GM23338 (cell line): Measurements from ENCODE around the gene TXNDC2. TPM values are rescaled to one million over a fixed set of nuclear protein-coding genes. Genes with fewer than 3 reads are reported as not detected.

Experiments
- ATAC-seq: fragments of 200-7000 bp; cut with Tn5 transposase; 3 replicates; pipeline ENCODE4 v1.9.1; 2020
- DNase-seq: peaks from one replicate; pipeline ENCODE4 v3.0.0-alpha.2; 2015; ENCODE audit warnings: low spot score
- H2AFZ ChIP-seq: fragments of 200-600 bp; sonication (generic); 2 replicates; pipeline ENCODE4 v1.8.0; 2016; ENCODE audit warnings: antibody characterized with exemption, mild to moderate bottlenecking, moderate library complexity
- H3F3A ChIP-seq: fragments of 200-600 bp; sonication (generic); replicated peaks from 2 replicates; pipeline ENCODE4 v1.8.0; 2017; ENCODE audit warnings: antibody characterized with exemption, mixed run types, low read depth
- H3K27ac ChIP-seq: fragments of 200-600 bp; sonication (generic); 2 replicates; pipeline ENCODE4 v1.6.1; 2016; ENCODE audit warnings: low read depth
- H3K27me3 ChIP-seq: fragments of 200-600 bp; sonication (generic); 2 replicates; pipeline ENCODE4 v1.8.0; 2016; ENCODE audit warnings: mild to moderate bottlenecking, mixed run types, moderate library complexity; ENCODE audit not compliant: insufficient read depth
- H3K36me3 ChIP-seq: fragments of 200-600 bp; sonication (generic); 2 replicates; pipeline ENCODE4 v1.8.0; 2016; ENCODE audit warnings: mild to moderate bottlenecking; ENCODE audit not compliant: insufficient read depth
- H3K4me1 ChIP-seq: fragments of 200-600 bp; sonication (generic); 2 replicates; pipeline ENCODE4 v1.8.0; 2016; ENCODE audit warnings: mild to moderate bottlenecking, moderate library complexity; ENCODE audit not compliant: insufficient read depth
- H3K4me2 ChIP-seq: fragments of 200-600 bp; sonication (generic); 2 replicates; pipeline ENCODE4 v1.7.1; 2017; ENCODE audit warnings: mixed run types
- H3K4me3 ChIP-seq: fragments of 200-600 bp; sonication (generic); 2 replicates; pipeline ENCODE4 v1.6.1; 2016; ENCODE audit warnings: mixed run types
- H3K79me2 ChIP-seq: fragments of 200-600 bp; sonication (generic); replicated peaks from 2 replicates; pipeline ENCODE4 v1.8.0; 2017; ENCODE audit warnings: mild to moderate bottlenecking; ENCODE audit not compliant: insufficient read depth
- H3K9me2 ChIP-seq: fragments of 200-600 bp; sonication (generic); 2 replicates; pipeline ENCODE4 v1.8.0; 2017; ENCODE audit not compliant: insufficient read depth
- H4K20me1 ChIP-seq: fragments of 200-600 bp; sonication (generic); replicated peaks from 2 replicates; pipeline ENCODE4 v1.8.0; 2017; ENCODE audit warnings: mild to moderate bottlenecking; ENCODE audit not compliant: insufficient read depth
- H3K27ac Mint-ChIP-seq: 2 replicates; pipeline ENCODE4 v1.8.0; 2020; ENCODE audit warnings: inconsistent platforms, mild to moderate bottlenecking, moderate library complexity, mixed read lengths
- H3K27me3 Mint-ChIP-seq: 3 replicates; pipeline ENCODE4 v1.8.0; 2022; ENCODE audit warnings: low read depth, mild to moderate bottlenecking, moderate library complexity, mixed read lengths, inconsistent platforms; ENCODE audit not compliant: insufficient read depth, poor library complexity
- H3K36me3 Mint-ChIP-seq: 3 replicates; pipeline ENCODE4 v1.8.0; 2021; ENCODE audit warnings: low read depth, mild to moderate bottlenecking, inconsistent platforms, moderate library complexity, mixed read lengths
- H3K4me1 Mint-ChIP-seq: 3 replicates; pipeline ENCODE4 v1.8.0; 2020; ENCODE audit warnings: mild to moderate bottlenecking, inconsistent platforms, mixed read lengths
- H3K4me3 Mint-ChIP-seq: 3 replicates; pipeline ENCODE4 v1.8.0; 2021; ENCODE audit warnings: moderate library complexity, mild to moderate bottlenecking, inconsistent platforms, mixed read lengths
- H3K9me3 Mint-ChIP-seq: 3 replicates; pipeline ENCODE4 v1.8.0; 2020; ENCODE audit warnings: moderate library complexity, mild to moderate bottlenecking, inconsistent platforms, mixed read lengths
- CREB1 ChIP-seq: fragments of 250-450 bp; sonication (Bioruptor Pico); IDR thresholded peaks from 2 replicates; pipeline ENCODE4 v1.5.0; 2020; ENCODE audit warnings: low read depth, mild to moderate bottlenecking, moderate library complexity
- CTCF ChIP-seq, 2 experiments: fragments of 200-600 bp in 1 of 2; sonication (generic) in 1 of 2; conservative IDR thresholded peaks; 2 replicates each; pipeline versions ENCODE4 v1.5.1 to v1.6.1; 2016 to 2017; ENCODE audit warnings: antibody characterized with exemption in 2 of 2, low read depth in 2 of 2, mild to moderate bottlenecking in 2 of 2, moderate library complexity in 1 of 2
- ETS1 ChIP-seq: IDR thresholded peaks from 2 replicates; pipeline ENCODE4 v1.6.1; 2016; ENCODE audit warnings: antibody characterized with exemption
- EZH2 ChIP-seq: fragments of 200-600 bp; sonication (generic); IDR thresholded peaks from one replicate; pipeline ENCODE4 v1.8.0; 2017; ENCODE audit warnings: antibody characterized with exemption, mild to moderate bottlenecking, low read depth; ENCODE audit not compliant: unreplicated experiment
- EZH2phosphoT487 ChIP-seq: fragments of 200-600 bp; sonication (generic); IDR thresholded peaks from one replicate; pipeline ENCODE4 v1.8.1; 2018; ENCODE audit warnings: antibody characterized with exemption; ENCODE audit not compliant: unreplicated experiment
- JUNB ChIP-seq: IDR thresholded peaks from one replicate; pipeline ENCODE4 v1.6.1; 2016; ENCODE audit warnings: antibody characterized with exemption; ENCODE audit not compliant: unreplicated experiment
- NANOG ChIP-seq: IDR thresholded peaks from 2 replicates; pipeline ENCODE4 v1.6.1; 2016; ENCODE audit warnings: antibody characterized with exemption, borderline replicate concordance
- POLR2AphosphoS5 ChIP-seq: IDR thresholded peaks from 2 replicates; pipeline ENCODE4 v1.6.1; 2016; ENCODE audit warnings: antibody characterized with exemption, low read depth
- REST ChIP-seq: IDR thresholded peaks from one replicate; pipeline ENCODE4 v1.6.1; 2018; ENCODE audit warnings: antibody characterized with exemption; ENCODE audit not compliant: unreplicated experiment
- STAT1 ChIP-seq: IDR thresholded peaks from one replicate; pipeline ENCODE4 v1.6.1; 2016; ENCODE audit warnings: antibody characterized with exemption; ENCODE audit not compliant: unreplicated experiment
- ZNF114 ChIP-seq: fragments of 250-450 bp; sonication (Bioruptor Pico); IDR thresholded peaks from 2 replicates; pipeline ENCODE4 v1.5.0; 2020; ENCODE audit warnings: mild to moderate bottlenecking, moderate library complexity
- ZNF331 ChIP-seq: fragments of 250-450 bp; sonication (Bioruptor Pico); IDR thresholded peaks from 2 replicates; pipeline ENCODE4 v1.5.0; 2020; ENCODE audit warnings: low read depth, mild to moderate bottlenecking, moderate library complexity
- ZNF462 ChIP-seq: fragments of 250-450 bp; sonication (Bioruptor Pico); IDR thresholded peaks from 2 replicates; pipeline ENCODE4 v1.5.0; 2020; ENCODE audit warnings: mild to moderate bottlenecking, moderate library complexity
- polyA plus RNA-seq: library from polyadenylated mRNA; unstranded; fragments of >200 nt; fragmentation: Nextera tagmentation; extraction: Ambion mirVana; gene quantifications from 2 replicates; pipeline ENCODE4 v1.2.1, GENCODE V29; 2016
- total RNA-seq: library from RNA; depleted of rRNA; stranded (reverse); fragments of >200 nt; shearing (Covaris generic); gene quantifications from 2 replicates; pipeline ENCODE4 v1.2.3, GENCODE V29; 2014

TXNDC2 gene
- total and polyA plus RNA-seq, 2 experiments from 2014 or later: 0.16 TPM; not detected in 1

- H3K36me3 Mint-ChIP-seq: peaks cover 3% of the 10 kb centered on the region; the same call in 2 of the 3 replicates
Observed at GRCh38 chr18:9852266-9853081, 33.3 kb upstream of the TXNDC2 start.

More at GRCh38 chr18:9852266-9853081, 33.3 kb upstream of the TXNDC2 start:
- Mint-ChIP-seq H3K4me3 (no peak overlapping the region), H3K27me3 (peaks cover 5% of the 10 kb centered on the region), H3K9me3 (peaks cover 8% of the 10 kb centered on the region; the same call in 2 of the 3 replicates), H3K27ac (no peak overlapping the region), H3K4me1 (peaks cover 10% of the 10 kb centered on the region)
- no peak overlapping the region for H3K27ac ChIP-seq
- H3K4me2 ChIP-seq: no peak overlapping the region
- H3K36me3 ChIP-seq: no peaks in the 10 kb centered on the region; the same call in 1 of the 2 replicates
- TF ChIP-seq STAT1 (no peak), ZNF114 (no peak), JUNB (no peak), EZH2 (no peak), ZNF331 (CRISPR knock-in tag) (no peak), CTCF (conservative IDR thresholded peaks at IDR 0.05; ENCODE audit: low read depth in 2 of 2) (no peak), EZH2phosphoT487 (no peak), POLR2AphosphoS5 (no peak), NANOG (no peak), ETS1 (no peak), CREB1 (no peak), ZNF462 (no peak), REST (no peak)
- no peaks in the 10 kb centered on the region for H4K20me1 ChIP-seq
- H3F3A ChIP-seq: no peaks in the 10 kb centered on the region
- no peaks in the 10 kb centered on the region for H3K4me1 ChIP-seq
- DNase-seq: no peak
- H3K4me3 ChIP-seq: no peak overlapping the region
- no peaks in the 10 kb centered on the region for H3K9me2 ChIP-seq
- no peaks in the 10 kb centered on the region for H3K79me2 ChIP-seq
- no peaks in the 10 kb centered on the region for H3K27me3 ChIP-seq
- ATAC-seq: no peak
- no peak overlapping the region for H2AFZ ChIP-seq
